WI38 (cell line): Measurements from ENCODE around the gene SSNA1.

Experiments used
- H3K4me3 ChIP-seq: 2 replicates; pipeline ENCODE4 v1.5.1; 2011; ENCODE audit warnings: low read depth, mild to moderate bottlenecking, control low read depth, low read length
- CTCF ChIP-seq: IDR thresholded peaks from 2 replicates; pipeline ENCODE4 v1.5.1; 2012; ENCODE audit warnings: low read depth, mild to moderate bottlenecking, control low read depth, low read length

The SSNA1 gene

GRCh38 chr9:137171149-137171900 lies 17.2 kb upstream of the SSNA1 start:
- H3K4me3 ChIP-seq, result no peak overlapping the region
- TF ChIP-seq CTCF, result no peak

GRCh38 chr9:137172901-137173795 lies 15.3 kb upstream of the SSNA1 start:
- TF ChIP-seq CTCF, result no peak
- no peak overlapping the region for H3K4me3 ChIP-seq

GRCh38 chr9:137173796-137174664 lies 14.4 kb upstream of the SSNA1 start:
- TF ChIP-seq CTCF, result no peak
- no peak overlapping the region for H3K4me3 ChIP-seq

GRCh38 chr9:137174722-137175293 lies 13.7 kb upstream of the SSNA1 start:
- no peak overlapping the region for H3K4me3 ChIP-seq
- TF ChIP-seq CTCF, result no peak

- H3K4me3 ChIP-seq, result no peak overlapping the region
- no peak for TF ChIP-seq CTCF
Observed at GRCh38 chr9:137175345-137175961, 13.0 kb upstream of the SSNA1 start.

GRCh38 chr9:137176302-137177182 lies 11.9 kb upstream of the SSNA1 start:
- no peak overlapping the region for H3K4me3 ChIP-seq
- TF ChIP-seq CTCF, result peak; percentile 33; the same call in 1 of the 2 replicates
